ENCODE results near the gene ARNT2.

DNA sequence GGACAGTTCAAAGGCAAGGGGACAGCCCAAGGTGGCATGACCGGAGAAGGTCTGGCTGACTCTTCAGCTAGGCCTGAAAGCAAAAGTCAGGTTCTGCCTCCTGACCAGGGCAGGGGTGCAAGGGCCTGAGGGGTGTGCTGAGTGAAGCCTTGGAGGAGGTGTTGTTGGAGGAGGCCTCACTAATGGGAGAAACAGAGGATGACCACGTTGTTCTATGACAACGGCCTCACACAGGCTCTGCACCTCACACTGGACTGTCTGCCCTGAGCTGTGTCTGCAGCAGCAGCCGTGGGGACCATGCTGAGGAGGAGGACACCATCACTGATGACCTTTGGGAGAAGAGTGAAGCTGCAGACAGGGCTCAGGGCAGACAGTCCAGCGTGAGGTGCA is 174.0 kb downstream of the ARNT2 start:
- TF ChIP-seq POLR2A (IDR thresholded peaks at IDR 0.05; ENCODE audit: low read depth, low read length) (no peak), SPI1 (IDR thresholded peaks at IDR 0.05; ENCODE audit: low read depth, low read length) (no peak), POLR2AphosphoS5 (IDR thresholded peaks at IDR 0.05; ENCODE audit: low read depth, low read length) (no peak), TAF1 (IDR thresholded peaks at IDR 0.05; ENCODE audit: low read depth, low read length) (no peak)
